K562 (cell line): ENCODE results near the gene YPEL5. TPM values are rescaled to one million over a fixed set of nuclear protein-coding genes. Genes with fewer than 3 reads are reported as not detected.
A peak's percentile ranks its signal among the peaks of the same experiment; 100 is the strongest.

Experiments used
- BRD9 ChIP-seq: fragments of 450-650 bp; IDR thresholded peaks from 2 replicates; pipeline ENCODE4 v1.6.1; 2018; ENCODE audit warnings: low read depth; ENCODE audit not compliant: partially characterized antibody
- EP300 ChIP-seq: IDR thresholded peaks from 2 replicates; pipeline ENCODE4 v1.6.1; 2012; ENCODE audit warnings: low read length, improper control_type of control experiment
- NFE2 ChIP-seq: IDR thresholded peaks from 2 replicates; pipeline ENCODE4 v1.6.1; 2014; ENCODE audit warnings: antibody characterized with exemption, low read depth
- NFYB ChIP-seq: IDR thresholded peaks from 2 replicates; pipeline ENCODE4 v1.6.1; 2011; ENCODE audit warnings: mild to moderate bottlenecking, moderate library complexity; ENCODE audit not compliant: insufficient read length; ENCODE audit errors: extremely low read depth
- POLR2A ChIP-seq: fragments of 450-650 bp; conservative IDR thresholded peaks from 2 replicates; pipeline ENCODE4 v1.6.1; 2016
- YY1 ChIP-seq, 3 experiments: IDR thresholded peaks; 2 replicates each; pipeline ENCODE4 v1.6.1; 2011; ENCODE audit warnings: low read length in 2 of 3, mild to moderate bottlenecking in 2 of 3, moderate library complexity in 2 of 3, borderline replicate concordance in 1 of 3, control low read depth in 1 of 3, low read depth in 1 of 3; ENCODE audit not compliant: insufficient read depth in 3 of 3, insufficient replicate concordance in 2 of 3, control insufficient read depth in 1 of 3, insufficient read length in 1 of 3; ENCODE audit errors: extremely low read depth in 1 of 3
- ZNF217 ChIP-seq: sonication (generic); formaldehyde crosslinking; IDR thresholded peaks from 2 replicates; pipeline ENCODE4 v1.8.0; 2022; ENCODE audit warnings: mild to moderate bottlenecking, missing genetic modification reagents
- polyA plus RNA-seq, 8 experiments: library from polyadenylated mRNA; depleted of rRNA in 4 of 8; stranded (reverse) in 5 of 8; unstranded in 3 of 8; fragments of >200 nt; fragmentation: Nextera tagmentation in 2 of 8; fragmentation: Illumina TruSeq in 1 of 8; extraction: Ambion mirVana in 2 of 8; extraction: Trizol in 1 of 8; gene quantifications; 2 replicates each; pipeline versions ENCODE4 v1.2.1 to v1.2.3, GENCODE V29; 2011 to 2014; ENCODE audit warnings: inconsistent platforms in 1 of 8, missing spikeins in 1 of 8
- total RNA-seq, 7 experiments: library from RNA; depleted of rRNA in 6 of 7; stranded (reverse); fragments of >200 nt in 6 of 7; fragmentation: Illumina TruSeq in 2 of 7; extraction: Trizol in 2 of 7; gene quantifications; 2 replicates each; pipeline versions ENCODE4 v1.2.1 to v1.2.3, GENCODE V29; 2011 to 2021; ENCODE audit warnings: low replicate concordance in 1 of 7
- TF ChIP-seq, protein P1 (sequence below): fragments of 200-600 bp; sonication (generic); IDR thresholded peaks from one replicate; pipeline ENCODE4 v1.6.1; 2012; ENCODE audit warnings: mild to moderate bottlenecking, low read depth, low read length, inconsistent platforms
- TF ChIP-seq, protein P2 (sequence below): fragments of 150-350 bp; IDR thresholded peaks from 2 replicates; pipeline ENCODE4 v1.6.1; 2014; ENCODE audit warnings: low read depth, mild to moderate bottlenecking, low read length, borderline replicate concordance
- TF ChIP-seq, protein P3 (sequence below): fragments of 450-650 bp; formaldehyde crosslinking; IDR thresholded peaks from 2 replicates; pipeline ENCODE4 v1.4.0; 2020; ENCODE audit warnings: mild to moderate bottlenecking, mixed read lengths

Gene YPEL5
- total and polyA plus RNA-seq, 9 of the 15 experiments (the other 6 are each of a cell fraction or from before 2014, with no cell fraction given) = 5.4 to 34.4 (median 12.3) TPM

DNA sequence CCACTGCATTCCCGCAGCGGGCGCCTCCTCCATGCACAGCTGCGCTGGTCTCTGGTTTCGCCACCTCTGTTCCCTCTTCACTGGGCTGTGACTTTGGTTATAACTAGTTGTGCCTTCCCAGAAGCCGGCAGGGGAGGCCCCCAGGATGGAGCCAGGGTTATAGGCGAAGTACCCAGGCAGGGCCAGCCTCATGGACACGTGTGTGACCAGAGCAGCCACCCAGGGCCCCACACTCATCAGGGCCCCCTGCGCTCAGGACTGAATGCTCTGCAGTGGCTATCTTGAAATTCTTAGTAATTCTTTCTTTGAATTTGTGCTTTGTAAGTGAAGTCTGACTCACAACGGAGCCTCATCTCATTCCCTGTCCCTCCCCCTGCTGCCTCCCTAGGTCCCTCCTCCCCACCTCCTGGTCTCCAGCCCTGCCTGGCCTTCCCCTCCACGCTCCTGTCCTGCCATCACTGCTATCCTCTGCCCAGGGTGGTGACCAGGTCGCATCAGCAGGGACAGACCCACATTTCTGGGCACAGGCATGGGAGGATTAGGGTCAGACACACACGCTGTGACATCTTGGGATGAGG is 46.4 kb downstream of the YPEL5 start (continued):
- TF ChIP-seq, protein P1, sequence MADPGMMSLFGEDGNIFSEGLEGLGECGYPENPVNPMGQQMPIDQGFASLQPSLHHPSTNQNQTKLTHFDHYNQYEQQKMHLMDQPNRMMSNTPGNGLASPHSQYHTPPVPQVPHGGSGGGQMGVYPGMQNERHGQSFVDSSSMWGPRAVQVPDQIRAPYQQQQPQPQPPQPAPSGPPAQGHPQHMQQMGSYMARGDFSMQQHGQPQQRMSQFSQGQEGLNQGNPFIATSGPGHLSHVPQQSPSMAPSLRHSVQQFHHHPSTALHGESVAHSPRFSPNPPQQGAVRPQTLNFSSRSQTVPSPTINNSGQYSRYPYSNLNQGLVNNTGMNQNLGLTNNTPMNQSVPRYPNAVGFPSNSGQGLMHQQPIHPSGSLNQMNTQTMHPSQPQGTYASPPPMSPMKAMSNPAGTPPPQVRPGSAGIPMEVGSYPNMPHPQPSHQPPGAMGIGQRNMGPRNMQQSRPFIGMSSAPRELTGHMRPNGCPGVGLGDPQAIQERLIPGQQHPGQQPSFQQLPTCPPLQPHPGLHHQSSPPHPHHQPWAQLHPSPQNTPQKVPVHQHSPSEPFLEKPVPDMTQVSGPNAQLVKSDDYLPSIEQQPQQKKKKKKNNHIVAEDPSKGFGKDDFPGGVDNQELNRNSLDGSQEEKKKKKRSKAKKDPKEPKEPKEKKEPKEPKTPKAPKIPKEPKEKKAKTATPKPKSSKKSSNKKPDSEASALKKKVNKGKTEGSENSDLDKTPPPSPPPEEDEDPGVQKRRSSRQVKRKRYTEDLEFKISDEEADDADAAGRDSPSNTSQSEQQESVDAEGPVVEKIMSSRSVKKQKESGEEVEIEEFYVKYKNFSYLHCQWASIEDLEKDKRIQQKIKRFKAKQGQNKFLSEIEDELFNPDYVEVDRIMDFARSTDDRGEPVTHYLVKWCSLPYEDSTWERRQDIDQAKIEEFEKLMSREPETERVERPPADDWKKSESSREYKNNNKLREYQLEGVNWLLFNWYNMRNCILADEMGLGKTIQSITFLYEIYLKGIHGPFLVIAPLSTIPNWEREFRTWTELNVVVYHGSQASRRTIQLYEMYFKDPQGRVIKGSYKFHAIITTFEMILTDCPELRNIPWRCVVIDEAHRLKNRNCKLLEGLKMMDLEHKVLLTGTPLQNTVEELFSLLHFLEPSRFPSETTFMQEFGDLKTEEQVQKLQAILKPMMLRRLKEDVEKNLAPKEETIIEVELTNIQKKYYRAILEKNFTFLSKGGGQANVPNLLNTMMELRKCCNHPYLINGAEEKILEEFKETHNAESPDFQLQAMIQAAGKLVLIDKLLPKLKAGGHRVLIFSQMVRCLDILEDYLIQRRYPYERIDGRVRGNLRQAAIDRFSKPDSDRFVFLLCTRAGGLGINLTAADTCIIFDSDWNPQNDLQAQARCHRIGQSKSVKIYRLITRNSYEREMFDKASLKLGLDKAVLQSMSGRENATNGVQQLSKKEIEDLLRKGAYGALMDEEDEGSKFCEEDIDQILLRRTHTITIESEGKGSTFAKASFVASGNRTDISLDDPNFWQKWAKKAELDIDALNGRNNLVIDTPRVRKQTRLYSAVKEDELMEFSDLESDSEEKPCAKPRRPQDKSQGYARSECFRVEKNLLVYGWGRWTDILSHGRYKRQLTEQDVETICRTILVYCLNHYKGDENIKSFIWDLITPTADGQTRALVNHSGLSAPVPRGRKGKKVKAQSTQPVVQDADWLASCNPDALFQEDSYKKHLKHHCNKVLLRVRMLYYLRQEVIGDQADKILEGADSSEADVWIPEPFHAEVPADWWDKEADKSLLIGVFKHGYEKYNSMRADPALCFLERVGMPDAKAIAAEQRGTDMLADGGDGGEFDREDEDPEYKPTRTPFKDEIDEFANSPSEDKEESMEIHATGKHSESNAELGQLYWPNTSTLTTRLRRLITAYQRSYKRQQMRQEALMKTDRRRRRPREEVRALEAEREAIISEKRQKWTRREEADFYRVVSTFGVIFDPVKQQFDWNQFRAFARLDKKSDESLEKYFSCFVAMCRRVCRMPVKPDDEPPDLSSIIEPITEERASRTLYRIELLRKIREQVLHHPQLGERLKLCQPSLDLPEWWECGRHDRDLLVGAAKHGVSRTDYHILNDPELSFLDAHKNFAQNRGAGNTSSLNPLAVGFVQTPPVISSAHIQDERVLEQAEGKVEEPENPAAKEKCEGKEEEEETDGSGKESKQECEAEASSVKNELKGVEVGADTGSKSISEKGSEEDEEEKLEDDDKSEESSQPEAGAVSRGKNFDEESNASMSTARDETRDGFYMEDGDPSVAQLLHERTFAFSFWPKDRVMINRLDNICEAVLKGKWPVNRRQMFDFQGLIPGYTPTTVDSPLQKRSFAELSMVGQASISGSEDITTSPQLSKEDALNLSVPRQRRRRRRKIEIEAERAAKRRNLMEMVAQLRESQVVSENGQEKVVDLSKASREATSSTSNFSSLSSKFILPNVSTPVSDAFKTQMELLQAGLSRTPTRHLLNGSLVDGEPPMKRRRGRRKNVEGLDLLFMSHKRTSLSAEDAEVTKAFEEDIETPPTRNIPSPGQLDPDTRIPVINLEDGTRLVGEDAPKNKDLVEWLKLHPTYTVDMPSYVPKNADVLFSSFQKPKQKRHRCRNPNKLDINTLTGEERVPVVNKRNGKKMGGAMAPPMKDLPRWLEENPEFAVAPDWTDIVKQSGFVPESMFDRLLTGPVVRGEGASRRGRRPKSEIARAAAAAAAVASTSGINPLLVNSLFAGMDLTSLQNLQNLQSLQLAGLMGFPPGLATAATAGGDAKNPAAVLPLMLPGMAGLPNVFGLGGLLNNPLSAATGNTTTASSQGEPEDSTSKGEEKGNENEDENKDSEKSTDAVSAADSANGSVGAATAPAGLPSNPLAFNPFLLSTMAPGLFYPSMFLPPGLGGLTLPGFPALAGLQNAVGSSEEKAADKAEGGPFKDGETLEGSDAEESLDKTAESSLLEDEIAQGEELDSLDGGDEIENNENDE = no peak
- no peak for TF ChIP-seq POLR2A
- TF ChIP-seq, protein P2, sequence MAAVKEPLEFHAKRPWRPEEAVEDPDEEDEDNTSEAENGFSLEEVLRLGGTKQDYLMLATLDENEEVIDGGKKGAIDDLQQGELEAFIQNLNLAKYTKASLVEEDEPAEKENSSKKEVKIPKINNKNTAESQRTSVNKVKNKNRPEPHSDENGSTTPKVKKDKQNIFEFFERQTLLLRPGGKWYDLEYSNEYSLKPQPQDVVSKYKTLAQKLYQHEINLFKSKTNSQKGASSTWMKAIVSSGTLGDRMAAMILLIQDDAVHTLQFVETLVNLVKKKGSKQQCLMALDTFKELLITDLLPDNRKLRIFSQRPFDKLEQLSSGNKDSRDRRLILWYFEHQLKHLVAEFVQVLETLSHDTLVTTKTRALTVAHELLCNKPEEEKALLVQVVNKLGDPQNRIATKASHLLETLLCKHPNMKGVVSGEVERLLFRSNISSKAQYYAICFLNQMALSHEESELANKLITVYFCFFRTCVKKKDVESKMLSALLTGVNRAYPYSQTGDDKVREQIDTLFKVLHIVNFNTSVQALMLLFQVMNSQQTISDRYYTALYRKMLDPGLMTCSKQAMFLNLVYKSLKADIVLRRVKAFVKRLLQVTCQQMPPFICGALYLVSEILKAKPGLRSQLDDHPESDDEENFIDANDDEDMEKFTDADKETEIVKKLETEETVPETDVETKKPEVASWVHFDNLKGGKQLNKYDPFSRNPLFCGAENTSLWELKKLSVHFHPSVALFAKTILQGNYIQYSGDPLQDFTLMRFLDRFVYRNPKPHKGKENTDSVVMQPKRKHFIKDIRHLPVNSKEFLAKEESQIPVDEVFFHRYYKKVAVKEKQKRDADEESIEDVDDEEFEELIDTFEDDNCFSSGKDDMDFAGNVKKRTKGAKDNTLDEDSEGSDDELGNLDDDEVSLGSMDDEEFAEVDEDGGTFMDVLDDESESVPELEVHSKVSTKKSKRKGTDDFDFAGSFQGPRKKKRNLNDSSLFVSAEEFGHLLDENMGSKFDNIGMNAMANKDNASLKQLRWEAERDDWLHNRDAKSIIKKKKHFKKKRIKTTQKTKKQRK = no peak
- no peak for TF ChIP-seq NFYB
- TF ChIP-seq NFE2 = no peak
- TF ChIP-seq BRD9 = peak; percentile 91
- no peak for TF ChIP-seq YY1 (IDR thresholded peaks at IDR 0.05; ENCODE audit: borderline replicate concordance in 1 of 3, control insufficient read depth in 1 of 3, extremely low read depth in 1 of 3, insufficient read depth in 3 of 3, insufficient read length in 1 of 3, insufficient replicate concordance in 2 of 3, low read depth in 1 of 3, low read length in 2 of 3)
- TF ChIP-seq ZNF217 (CRISPR knock-in tag) = no peak
- TF ChIP-seq, protein P3, sequence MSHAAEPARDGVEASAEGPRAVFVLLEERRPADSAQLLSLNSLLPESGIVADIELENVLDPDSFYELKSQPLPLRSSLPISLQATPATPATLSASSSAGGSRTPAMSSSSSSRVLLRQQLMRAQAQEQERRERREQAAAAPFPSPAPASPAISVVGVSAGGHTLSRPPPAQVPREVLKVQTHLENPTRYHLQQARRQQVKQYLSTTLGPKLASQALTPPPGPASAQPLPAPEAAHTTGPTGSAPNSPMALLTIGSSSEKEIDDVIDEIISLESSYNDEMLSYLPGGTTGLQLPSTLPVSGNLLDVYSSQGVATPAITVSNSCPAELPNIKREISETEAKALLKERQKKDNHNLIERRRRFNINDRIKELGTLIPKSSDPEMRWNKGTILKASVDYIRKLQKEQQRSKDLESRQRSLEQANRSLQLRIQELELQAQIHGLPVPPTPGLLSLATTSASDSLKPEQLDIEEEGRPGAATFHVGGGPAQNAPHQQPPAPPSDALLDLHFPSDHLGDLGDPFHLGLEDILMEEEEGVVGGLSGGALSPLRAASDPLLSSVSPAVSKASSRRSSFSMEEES (CRISPR knock-in tag) = no peak
- TF ChIP-seq EP300 = no peak; the same call in 1 of the 2 replicates
